HG02884 (cell line): ENCODE results near the gene KCND2.
"Not testable (repeated sequence)": the region's sequence is repeated elsewhere in the genome, so short reads cannot be mapped to it uniquely, and the experiment has no call there.

Experiments used
- ATAC-seq: cut with Tn5 transposase; IDR thresholded peaks from one replicate; pipeline ENCODE4 v1.9.1; 2021; ENCODE audit warnings: mild to moderate bottlenecking, moderate library complexity; ENCODE audit not compliant: unreplicated experiment

KCND2 gene

DNA sequence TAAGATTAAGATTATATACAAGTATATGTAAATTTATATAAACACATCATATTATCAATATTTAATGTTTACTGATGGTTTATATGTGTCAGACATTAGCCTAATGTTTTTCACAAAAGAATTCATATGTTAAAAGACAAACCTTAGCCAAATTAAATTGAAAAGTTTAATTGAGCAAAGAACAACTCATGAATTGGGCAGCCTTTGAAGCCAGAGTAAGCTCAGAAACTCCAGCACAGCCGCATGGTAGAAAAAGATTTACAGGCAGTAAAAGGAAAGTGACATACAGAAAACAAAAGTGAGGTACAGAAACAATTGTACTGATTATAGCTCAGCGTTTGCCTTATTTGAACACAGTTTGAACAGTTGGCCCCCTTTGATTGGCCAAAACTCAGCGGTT lies 460.9 kb downstream of the KCND2 start:
- ATAC-seq, result no peak

DNA sequence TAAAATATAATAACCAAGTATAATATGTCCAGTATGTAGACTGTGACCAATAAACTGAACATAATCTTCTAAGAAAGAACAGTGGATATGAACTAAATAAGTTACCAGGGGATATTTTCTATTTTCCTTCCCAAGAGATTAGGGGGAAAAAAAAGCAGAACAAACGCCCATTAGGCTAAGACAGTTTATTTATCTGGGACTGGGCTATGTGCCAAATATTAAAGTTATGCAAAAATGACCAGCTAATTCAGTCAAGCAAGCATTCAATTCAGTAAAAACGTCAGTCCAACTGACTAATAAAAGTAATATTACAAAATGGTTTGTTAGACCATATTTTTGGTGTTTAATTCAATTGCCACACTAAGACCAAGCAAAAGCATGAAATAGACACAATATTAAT lies 462.8 kb downstream of the KCND2 start:
- ATAC-seq, result no peak

DNA sequence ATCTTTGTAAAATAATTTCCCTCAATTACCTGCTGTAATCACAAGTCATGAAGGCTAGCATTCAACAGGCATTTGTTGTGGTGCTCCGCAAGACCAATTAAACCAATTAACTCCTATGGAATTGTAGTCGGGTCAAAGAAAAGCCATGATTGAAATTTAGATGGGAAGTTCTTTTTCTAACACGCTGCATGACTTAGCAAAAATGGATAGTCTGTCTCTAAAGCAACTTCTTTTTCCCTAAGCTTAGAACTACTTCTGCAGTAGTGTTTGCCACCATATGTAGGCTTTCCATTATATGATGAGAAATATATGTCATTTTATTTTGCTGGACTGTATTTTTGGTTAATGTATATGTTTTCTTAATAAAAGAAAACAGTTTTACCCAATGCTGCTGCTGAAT lies 465.8 kb downstream of the KCND2 start:
- no peak for ATAC-seq

DNA sequence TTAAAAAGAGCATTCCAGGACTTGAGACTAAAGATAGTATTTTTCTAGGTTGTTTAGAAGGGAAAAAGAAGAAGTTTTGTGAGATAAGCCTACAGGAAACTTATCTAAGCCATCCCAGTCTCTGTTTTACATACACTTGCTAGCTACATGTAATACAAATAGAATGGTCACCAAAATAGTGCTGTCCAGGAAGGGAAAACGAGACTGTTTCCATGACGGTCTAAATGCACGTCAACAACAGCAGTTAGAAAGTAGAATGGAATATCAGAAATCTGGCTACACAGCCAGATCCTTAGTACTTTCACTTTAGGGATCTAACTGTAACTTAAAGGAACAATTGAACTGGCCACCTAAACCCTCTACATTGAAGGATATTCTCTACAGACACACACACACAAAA lies 467.4 kb downstream of the KCND2 start:
- ATAC-seq, result no peak

DNA sequence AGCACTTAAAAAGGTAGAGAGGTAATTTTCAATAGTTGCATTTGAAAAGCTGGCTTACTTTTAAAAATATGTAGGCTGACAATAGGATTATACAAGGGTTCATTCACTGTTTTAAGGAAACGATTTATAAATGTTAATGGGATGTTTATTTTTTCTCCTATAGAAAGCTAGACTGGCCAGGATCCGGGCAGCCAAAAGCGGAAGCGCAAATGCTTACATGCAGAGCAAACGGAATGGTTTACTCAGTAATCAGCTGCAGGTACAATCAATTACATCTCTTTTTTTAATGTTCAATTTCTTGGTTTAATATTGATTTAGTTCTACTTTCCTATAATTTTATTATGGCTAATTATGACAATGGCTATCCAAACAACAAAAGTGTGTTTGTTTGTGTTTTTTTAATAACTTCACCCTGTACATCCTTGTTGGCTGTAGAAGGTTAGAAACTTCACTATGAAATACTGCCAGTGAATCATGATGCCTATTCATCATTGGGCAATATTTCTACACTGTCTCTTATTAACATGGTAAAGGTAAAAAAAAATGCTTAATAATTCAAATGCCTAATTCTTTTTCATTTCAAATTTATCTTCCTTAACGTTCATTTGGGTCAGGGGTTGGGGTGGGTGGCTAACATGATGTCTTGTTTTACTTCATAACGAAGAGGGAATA lies 468.5 kb downstream of the KCND2 start:
- ATAC-seq, result no peak

DNA sequence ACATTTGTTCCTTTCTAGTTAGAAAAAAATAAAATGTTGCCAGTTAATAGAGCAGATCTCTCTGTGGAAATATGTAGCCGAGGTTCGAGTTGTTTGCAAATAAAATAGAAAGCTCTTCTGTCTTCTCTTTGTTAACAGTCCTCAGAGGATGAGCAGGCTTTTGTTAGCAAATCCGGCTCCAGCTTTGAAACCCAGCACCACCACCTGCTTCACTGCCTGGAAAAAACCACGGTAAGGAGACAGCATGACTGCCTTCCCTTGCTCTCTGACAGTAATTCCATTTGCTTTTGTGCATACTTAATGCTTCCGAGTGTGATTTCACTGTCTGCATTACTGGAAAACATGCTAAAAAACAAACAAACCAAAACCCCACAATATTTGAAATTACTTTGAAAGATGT lies 469.4 kb downstream of the KCND2 start:
- ATAC-seq, result no peak

DNA sequence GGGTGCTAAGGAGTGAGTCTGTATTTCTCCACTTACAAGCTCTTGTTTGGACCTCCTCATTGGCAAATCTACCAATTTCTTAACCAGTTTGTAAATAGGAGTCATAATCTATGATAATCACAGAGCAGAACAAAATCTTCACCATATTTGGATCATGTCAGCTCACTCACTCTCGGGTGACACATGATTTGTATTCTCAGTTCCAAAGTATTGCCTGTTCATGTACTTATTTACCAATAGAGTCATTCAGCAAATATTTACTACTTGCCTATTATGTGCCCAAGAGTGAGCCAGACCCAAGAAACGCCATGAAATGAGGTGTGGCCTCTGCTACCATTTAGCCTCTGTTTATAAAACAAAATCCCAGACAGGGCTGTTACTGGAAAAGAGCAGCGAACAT lies 470.2 kb downstream of the KCND2 start:
- no peak for ATAC-seq

DNA sequence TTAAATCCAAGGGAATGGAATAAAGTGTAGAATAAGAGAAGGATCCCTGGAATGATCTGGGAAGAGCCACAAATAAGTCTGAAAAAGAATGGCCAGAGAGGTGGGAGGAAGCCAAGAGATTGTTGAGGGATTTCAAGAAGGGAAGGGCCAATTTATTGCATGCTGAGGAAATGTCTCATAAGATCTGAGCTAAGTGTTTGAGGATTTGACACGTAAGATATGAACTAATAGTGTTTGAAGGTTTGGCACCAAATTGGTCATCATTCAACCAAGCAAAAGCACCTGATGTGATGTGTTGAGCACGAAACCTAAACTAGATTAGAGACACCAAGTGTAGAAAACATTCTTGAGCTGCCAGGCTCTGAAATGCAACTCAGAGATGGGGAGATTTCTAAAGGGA lies 487.1 kb downstream of the KCND2 start:
- peak; percentile 74 for ATAC-seq

DNA sequence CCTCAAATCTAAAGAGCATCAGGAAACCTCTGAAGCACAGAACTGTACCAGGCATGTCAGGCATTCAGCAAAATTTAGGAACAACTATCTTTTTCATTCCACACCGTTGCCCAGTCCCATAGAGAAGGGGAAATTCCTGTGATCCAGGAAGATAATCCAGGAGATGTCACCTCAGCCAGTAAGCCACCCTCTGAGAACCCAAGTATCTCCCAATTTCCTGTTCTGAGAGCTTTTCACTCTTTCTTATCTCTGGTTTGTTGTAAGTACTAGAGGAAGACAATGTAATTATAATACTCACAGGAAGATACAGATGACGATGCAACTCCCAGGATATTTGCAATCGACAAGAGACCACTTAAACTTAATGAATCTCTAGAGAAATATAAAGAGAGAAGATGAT lies 487.9 kb downstream of the KCND2 start:
- no peak for ATAC-seq

DNA sequence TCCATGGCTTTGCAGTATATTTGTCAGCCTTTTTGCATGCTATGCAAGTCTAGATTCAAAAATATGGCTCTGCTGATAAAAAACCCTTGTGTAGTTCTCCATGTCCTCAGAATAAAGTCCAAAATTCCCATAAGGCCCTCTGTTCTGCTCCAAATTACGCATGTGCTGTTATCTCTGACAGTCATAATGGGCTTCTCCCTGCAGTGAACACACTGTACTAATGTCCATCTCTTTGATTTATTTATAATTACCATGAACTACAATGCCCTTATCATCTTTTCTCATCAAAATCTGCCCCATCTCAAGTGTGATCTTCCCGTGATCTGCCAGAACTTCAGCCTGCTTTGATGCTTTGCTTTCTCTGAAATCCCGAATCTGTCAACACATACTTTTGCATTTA lies 497.2 kb downstream of the KCND2 start:
- ATAC-seq, result no peak

DNA sequence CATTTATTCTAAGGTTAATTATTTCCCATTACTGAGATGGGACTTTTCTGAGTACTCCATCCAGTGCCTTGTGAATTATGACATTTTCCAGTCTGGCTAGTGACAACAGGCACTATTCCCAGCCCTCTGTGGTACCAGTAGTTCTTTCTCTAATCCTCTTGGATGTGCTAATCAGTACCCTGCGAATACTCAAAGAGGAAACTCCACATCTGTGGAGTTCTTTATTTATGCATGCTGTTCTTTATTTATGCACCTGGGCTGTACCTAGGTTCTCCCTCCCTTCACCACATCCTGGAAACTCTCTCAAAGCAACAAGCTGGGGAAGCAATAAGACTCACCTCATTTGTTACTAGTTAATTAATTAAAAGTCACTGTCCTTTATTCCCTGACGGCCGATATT lies 501.5 kb downstream of the KCND2 start:
- ATAC-seq, result no peak

DNA sequence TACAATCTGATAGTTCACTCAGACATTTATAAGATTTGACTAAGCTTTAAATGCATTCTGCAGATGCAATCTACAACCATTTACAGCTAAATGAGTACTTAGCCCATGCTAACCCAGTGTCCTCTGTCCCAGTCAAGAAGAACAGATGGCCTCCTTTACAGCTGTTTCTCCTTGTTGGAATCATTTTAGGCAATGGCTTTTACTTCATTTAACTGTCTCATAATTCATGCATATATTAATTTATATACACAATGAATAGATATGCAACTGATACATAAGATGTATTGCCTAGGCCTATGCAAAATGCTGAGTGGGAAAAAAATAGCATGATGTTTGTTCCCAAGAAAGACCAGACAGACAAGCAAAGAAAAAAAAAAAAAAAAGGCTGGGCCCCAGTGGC lies 502.8 kb downstream of the KCND2 start:
- ATAC-seq, result no peak

DNA sequence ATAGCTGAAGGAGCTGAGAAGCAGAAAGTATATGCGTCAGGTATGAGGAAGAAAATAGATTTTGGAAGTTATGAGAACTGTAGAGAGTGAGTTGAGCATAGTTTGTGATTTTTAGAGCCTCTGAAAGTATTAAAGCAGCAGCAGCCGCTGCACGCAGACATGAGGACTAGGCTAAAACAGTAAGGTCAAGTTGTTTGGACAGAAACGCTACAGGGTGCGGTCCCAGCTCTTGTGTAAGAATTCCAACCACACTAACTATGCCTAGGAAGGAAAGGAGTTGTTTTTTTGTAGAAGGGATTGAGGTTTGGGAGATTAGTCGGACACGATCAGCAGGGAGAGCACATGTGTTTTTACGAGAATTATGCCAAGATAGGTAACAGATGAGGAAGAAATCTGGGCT lies 506.1 kb downstream of the KCND2 start:
- ATAC-seq, result not testable (repeated sequence)

DNA sequence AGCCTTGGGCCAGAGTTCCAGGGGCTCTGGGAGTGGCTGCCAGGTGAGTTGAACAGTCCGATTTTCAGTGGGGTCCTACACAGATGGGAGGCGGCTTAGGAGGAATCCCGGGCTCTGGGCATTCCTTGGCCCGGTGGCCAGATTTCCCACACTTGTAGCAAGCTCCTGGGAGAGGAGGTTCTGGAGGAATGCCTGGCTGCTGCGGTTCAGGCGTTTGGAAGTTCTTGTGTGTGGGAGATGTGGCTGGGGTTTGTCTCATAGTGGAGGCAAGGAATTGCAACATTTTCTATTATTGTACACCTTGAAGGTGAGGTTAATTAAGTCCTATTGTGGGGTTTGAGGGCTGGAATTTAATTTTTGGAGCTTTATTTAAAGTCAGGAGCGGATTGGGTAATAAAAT lies 507.5 kb downstream of the KCND2 start:
- ATAC-seq, result not testable (repeated sequence)

DNA sequence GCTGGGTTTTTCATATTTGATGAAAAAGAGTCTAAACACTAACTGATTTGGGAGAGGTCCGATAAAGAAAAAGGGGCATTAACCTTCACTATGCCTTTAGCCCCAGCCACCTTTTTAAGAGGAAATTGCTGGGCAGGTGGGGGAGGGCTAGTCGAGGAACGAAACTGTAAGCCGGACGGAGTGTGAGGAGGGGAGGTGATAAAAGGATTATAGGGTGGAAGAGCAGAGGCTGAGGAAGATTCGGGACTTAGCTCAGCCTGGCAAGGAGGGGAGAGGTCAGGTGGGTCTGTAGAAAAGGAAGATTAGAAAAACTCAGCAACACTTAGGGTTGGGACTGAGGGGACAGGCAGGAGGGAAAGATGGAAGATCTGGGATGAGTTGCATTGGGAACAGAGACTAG lies 508.0 kb downstream of the KCND2 start:
- no peak for ATAC-seq

DNA sequence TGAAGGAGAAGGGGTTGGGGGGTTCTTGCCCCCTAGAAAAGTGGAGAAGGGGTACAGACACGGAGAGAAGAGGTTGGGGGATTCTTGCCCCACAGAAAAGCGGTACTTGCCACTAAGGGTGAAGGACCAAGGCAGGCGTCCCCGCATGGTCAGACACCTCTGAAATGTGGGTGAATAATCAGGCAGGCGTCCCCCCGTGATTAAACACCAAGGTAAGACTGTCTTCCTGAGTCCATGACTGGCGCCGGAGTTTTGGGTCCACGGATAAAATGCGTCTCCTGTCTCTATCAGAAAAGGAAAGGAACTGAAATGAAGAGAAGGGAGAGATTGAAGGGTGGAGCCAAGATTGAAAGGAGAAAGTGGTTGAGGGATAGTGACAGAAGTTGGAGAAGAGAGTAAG lies 508.9 kb downstream of the KCND2 start:
- not testable (repeated sequence) for ATAC-seq

DNA sequence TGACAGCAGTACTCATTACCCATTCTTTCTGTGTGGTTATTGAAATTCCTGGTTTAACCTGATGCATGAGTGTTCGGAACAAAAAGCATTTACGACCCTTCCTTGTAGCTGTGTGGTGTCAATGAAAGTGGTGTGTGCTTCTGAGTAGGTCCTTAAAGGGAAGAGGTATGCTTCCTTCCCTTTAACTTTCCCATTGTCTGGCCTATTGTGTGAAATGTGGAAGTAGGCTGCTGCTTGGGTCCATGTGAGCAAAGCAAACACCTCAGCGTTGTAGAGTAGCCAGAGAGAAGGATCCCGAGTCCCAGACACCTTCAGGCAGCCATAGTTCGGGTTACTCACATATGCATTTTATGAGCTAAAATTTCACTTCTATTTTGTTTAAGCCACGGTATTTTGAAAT lies 510.3 kb downstream of the KCND2 start:
- ATAC-seq, result no peak

DNA sequence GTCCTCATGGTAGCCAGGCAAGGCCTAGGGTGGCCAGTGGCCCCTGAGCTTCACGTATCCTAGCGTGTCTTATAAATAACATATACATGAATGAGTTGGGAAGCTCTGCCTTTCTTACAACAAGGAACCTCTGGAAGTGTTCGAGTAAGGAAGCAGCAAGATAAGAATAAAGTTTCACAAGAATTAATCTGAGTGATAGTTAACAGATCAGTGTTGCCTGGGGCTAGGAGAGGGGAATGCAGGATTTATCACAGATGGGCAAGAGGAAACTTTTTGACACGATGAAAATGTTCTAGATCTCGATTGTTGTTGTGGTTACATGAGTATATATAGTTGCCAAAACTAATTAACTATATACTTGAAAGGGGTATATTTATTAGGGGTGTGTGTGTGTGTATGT lies 510.7 kb downstream of the KCND2 start:
- ATAC-seq, result no peak

DNA sequence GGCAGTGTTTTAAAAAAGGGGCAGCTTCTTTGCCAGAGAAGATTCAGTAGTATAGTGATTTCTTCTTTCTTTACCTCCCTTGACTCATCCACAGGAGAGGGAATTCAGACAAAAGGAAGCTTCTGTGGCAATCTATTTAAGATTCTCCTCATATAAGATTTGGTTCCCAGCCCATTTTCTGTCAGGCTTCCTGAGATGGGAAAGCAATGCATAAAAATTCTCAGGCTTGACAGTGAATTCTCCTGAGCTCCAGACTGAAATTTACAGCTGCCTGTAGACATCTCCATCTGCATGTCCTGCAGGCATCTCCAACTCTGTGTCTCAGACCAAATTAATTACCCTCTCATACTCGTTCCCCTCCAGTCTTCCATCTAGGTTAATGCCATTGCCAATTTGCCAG lies 512.1 kb downstream of the KCND2 start:
- no peak for ATAC-seq

DNA sequence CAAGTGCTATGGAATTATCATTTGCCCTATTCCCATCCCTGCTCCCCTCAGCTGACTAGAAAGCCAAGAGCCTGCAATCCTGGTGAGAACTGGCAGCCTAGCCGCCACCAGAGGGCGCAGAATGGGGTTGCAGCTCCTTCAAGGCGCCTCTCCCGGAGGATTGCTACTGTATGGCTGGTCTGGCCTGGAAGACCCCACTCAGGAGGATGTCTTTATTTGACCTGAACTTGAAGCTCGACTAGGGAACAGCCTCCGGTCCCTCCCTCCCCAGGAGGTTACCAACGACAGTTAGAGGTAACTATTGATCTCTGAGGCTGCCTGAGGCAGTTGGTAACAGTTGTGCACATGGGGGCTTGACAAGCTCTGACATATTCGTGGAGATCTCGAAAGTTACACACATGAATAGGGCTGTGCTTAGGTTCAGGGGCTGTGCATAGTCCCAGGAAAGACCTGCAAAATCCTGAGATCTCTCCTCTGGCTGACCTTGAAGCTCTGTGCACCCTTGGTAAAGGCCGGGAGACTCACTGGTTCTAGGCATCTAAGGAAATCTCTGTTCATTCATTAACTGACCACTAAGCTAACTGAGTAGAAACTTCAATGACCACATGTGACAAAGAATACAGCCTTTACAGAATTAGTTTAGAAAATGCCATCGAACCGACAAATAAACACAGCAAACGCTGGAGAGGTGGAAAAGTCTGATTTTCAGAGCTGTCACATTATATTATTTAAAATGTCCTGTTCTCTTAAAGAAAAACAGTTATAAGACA lies 519.3 kb downstream of the KCND2 start:
- ATAC-seq, result peak; percentile 95

DNA sequence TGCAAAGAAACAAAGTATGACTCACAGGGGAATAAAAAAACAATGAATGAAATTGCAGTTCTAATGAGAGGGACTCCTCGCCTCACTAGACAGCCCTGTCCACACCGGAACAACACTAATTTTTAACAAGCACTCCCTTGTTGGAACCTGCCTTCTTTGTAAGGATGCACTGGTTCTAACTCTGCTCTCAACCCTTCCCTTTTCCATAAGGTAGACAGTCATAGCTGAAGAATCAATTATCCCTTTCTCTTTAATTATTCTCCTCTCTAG lies 519.8 kb downstream of the KCND2 start:
- no peak for ATAC-seq

DNA sequence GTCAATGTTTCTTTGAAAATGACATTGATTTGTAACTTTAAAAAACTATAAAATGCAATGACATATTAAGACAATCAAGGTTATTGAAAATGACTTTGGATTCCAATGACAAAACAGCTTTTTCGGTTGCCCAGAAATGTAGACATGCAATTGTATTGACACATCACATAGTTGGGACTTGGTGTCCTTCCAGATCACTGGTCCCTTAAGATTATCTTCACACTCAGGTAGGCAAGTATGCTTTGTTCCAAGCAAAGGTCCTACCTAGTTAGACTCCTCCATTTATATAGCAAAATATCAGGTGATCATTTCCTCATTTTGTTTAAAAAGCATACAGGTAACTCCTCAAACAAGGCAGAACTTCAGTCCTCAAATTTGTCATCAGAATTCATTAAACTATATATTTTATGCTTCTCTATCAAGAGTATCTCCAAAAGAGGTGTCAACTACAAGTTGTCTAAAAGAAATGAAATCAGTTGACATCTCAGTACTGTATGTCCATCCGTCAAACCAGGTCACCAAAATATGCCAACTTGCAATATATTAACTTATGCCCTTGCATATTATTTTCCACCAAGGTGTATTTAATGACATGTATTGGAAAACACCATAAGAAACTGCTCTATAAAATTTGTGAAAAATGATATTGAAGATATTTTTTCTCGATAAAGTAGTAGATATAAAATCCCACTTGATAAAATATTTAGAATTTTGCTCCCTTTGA lies 520.4 kb downstream of the KCND2 start:
- ATAC-seq, result no peak
